HepG2 (cell line): Measurements from ENCODE around the gene SRD5A3. TPM values are rescaled to one million over a fixed set of nuclear protein-coding genes. Genes with fewer than 3 reads are reported as not detected.

Experiments
- FOXO1 ChIP-seq: sonication (generic); formaldehyde crosslinking; IDR thresholded peaks from 2 replicates; pipeline ENCODE4 v1.4.0; 2020; ENCODE audit warnings: missing genetic modification reagents
- HNRNPL ChIP-seq: fragments of 200-400 bp; formaldehyde crosslinking; IDR thresholded peaks from 2 replicates; pipeline ENCODE4 v1.6.1; 2017; ENCODE audit warnings: mild to moderate bottlenecking, low read depth, low read length
- HOXA9 ChIP-seq: sonication (generic); formaldehyde crosslinking; IDR thresholded peaks from 2 replicates; pipeline ENCODE4 v1.8.1; 2022; ENCODE audit warnings: missing genetic modification reagents, mild to moderate bottlenecking, moderate library complexity, borderline replicate concordance
- KDM4B ChIP-seq: sonication (generic); formaldehyde crosslinking; IDR thresholded peaks from 2 replicates; pipeline ENCODE4 v1.4.0; 2020; ENCODE audit warnings: missing genetic modification reagents
- MLXIP ChIP-seq: sonication (generic); formaldehyde crosslinking; IDR thresholded peaks from 2 replicates; pipeline ENCODE4 v1.9.0; 2021; ENCODE audit warnings: missing genetic modification reagents, borderline replicate concordance
- NFIB ChIP-seq: sonication (generic); formaldehyde crosslinking; IDR thresholded peaks from 2 replicates; pipeline ENCODE4 v1.9.0; 2021; ENCODE audit warnings: missing genetic modification reagents, mild to moderate bottlenecking, borderline replicate concordance
- POGZ ChIP-seq: sonication (generic); formaldehyde crosslinking; IDR thresholded peaks from 2 replicates; pipeline ENCODE4 v1.4.0; 2020; ENCODE audit warnings: mild to moderate bottlenecking, missing genetic modification reagents
- RAD51 ChIP-seq: fragments of 450-650 bp; IDR thresholded peaks from 2 replicates; pipeline ENCODE4 v1.6.1; 2016; ENCODE audit warnings: borderline replicate concordance
- SAP130 ChIP-seq: IDR thresholded peaks from 2 replicates; pipeline ENCODE4 v1.6.1; 2016; ENCODE audit warnings: low read depth
- ZBTB3 ChIP-seq: sonication (generic); formaldehyde crosslinking; IDR thresholded peaks from 2 replicates; pipeline ENCODE4 v1.4.0; 2020; ENCODE audit warnings: low read depth, mild to moderate bottlenecking, moderate library complexity, missing genetic modification reagents, borderline replicate concordance
- ZFX ChIP-seq: sonication (generic); formaldehyde crosslinking; IDR thresholded peaks from 2 replicates; pipeline ENCODE4 v1.4.0; 2020; ENCODE audit warnings: mild to moderate bottlenecking, low read depth, missing genetic modification reagents, moderate library complexity
- ZNF251 ChIP-seq: sonication (generic); formaldehyde crosslinking; IDR thresholded peaks from 2 replicates; pipeline ENCODE4 v1.9.0; 2021; ENCODE audit warnings: mild to moderate bottlenecking, missing genetic modification reagents
- ZNF264 ChIP-seq: sonication (generic); formaldehyde crosslinking; IDR thresholded peaks from 2 replicates; pipeline ENCODE4 v1.4.0; 2020; ENCODE audit warnings: missing genetic modification reagents
- ZNF441 ChIP-seq: sonication (generic); formaldehyde crosslinking; IDR thresholded peaks from 2 replicates; pipeline ENCODE4 v1.7.0; 2021; ENCODE audit warnings: missing genetic modification reagents, borderline replicate concordance
- ZNF546 ChIP-seq: sonication (generic); formaldehyde crosslinking; conservative IDR thresholded peaks from 2 replicates; pipeline ENCODE4 v1.8.1; 2023; ENCODE audit warnings: mild to moderate bottlenecking, missing genetic modification reagents
- ZNF678 ChIP-seq: sonication (generic); formaldehyde crosslinking; IDR thresholded peaks from 2 replicates; pipeline ENCODE4 v1.4.0; 2020; ENCODE audit warnings: mild to moderate bottlenecking, missing genetic modification reagents
- polyA plus RNA-seq, 8 experiments: library from polyadenylated mRNA; depleted of rRNA in 3 of 8; stranded (reverse) in 7 of 8; unstranded in 1 of 8; fragments of >200 nt; fragmentation: Illumina TruSeq in 4 of 8; extraction: Trizol in 4 of 8; gene quantifications; 2 replicates each; pipeline versions ENCODE4 v1.2.1 to v1.2.3, GENCODE V29; 2011 to 2016; ENCODE audit warnings: low read depth in 4 of 8, missing spikeins in 1 of 8, mixed read lengths in 1 of 8; ENCODE audit not compliant: insufficient read depth in 1 of 8
- total RNA-seq, 5 experiments: library from RNA; depleted of rRNA; stranded (reverse); fragments of >200 nt; fragmentation: Illumina TruSeq; extraction: Trizol; gene quantifications; 2 replicates each; pipeline ENCODE4 v1.2.3, GENCODE V29; 2016; ENCODE audit warnings: low read depth in 1 of 5
- TF ChIP-seq, protein P1 (sequence below): sonication (generic); formaldehyde crosslinking; IDR thresholded peaks from 2 replicates; pipeline ENCODE4 v1.4.0; 2020; ENCODE audit warnings: missing genetic modification reagents
- TF ChIP-seq, protein P2 (sequence below): sonication (generic); formaldehyde crosslinking; IDR thresholded peaks from 2 replicates; pipeline ENCODE4 v1.4.0; 2020; ENCODE audit warnings: missing genetic modification reagents
- TF ChIP-seq, protein P3 (sequence below): sonication (generic); formaldehyde crosslinking; IDR thresholded peaks from 2 replicates; pipeline ENCODE4 v1.4.0; 2020; ENCODE audit warnings: low read depth, mild to moderate bottlenecking, missing genetic modification reagents
- TF ChIP-seq, protein P4 (sequence below): sonication (generic); formaldehyde crosslinking; IDR thresholded peaks from 2 replicates; pipeline ENCODE4 v1.5.0; 2020; ENCODE audit warnings: mild to moderate bottlenecking, low read depth, missing genetic modification reagents, borderline replicate concordance
- TF ChIP-seq, protein P5 (sequence below): sonication (generic); formaldehyde crosslinking; IDR thresholded peaks from 2 replicates; pipeline ENCODE4 v1.4.0; 2020; ENCODE audit warnings: missing genetic modification reagents

SRD5A3 gene
- total and polyA plus RNA-seq, 2 of the 13 experiments (the other 11 are each of a cell fraction or from before 2014, with no cell fraction given) = 12.4 to 18.4 TPM

- TF ChIP-seq ZNF264 (CRISPR knock-in tag) = no peak
- TF ChIP-seq, protein P1, sequence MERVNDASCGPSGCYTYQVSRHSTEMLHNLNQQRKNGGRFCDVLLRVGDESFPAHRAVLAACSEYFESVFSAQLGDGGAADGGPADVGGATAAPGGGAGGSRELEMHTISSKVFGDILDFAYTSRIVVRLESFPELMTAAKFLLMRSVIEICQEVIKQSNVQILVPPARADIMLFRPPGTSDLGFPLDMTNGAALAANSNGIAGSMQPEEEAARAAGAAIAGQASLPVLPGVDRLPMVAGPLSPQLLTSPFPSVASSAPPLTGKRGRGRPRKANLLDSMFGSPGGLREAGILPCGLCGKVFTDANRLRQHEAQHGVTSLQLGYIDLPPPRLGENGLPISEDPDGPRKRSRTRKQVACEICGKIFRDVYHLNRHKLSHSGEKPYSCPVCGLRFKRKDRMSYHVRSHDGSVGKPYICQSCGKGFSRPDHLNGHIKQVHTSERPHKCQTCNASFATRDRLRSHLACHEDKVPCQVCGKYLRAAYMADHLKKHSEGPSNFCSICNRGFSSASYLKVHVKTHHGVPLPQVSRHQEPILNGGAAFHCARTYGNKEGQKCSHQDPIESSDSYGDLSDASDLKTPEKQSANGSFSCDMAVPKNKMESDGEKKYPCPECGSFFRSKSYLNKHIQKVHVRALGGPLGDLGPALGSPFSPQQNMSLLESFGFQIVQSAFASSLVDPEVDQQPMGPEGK (CRISPR knock-in tag) = peak; percentile 92
- TF ChIP-seq NFIB (CRISPR knock-in tag) = no peak
- TF ChIP-seq ZFX (CRISPR knock-in tag) = peak; percentile 94
- no peak; the same call in 1 of the 2 replicates for TF ChIP-seq KDM4B (CRISPR knock-in tag)
- no peak for TF ChIP-seq RAD51
- TF ChIP-seq ZNF546 = no peak
- TF ChIP-seq MLXIP (CRISPR knock-in tag) = no peak
- TF ChIP-seq POGZ (CRISPR knock-in tag) = peak; percentile 42
- TF ChIP-seq ZNF251 = no peak
- TF ChIP-seq, protein P2, sequence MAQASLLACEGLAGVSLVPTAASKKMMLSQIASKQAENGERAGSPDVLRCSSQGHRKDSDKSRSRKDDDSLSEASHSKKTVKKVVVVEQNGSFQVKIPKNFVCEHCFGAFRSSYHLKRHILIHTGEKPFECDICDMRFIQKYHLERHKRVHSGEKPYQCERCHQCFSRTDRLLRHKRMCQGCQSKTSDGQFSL (CRISPR knock-in tag) = 0 out of 2 replicates have a peak, but pooled peaks have one; percentile 40
- no peak for TF ChIP-seq HNRNPL
- TF ChIP-seq ZNF678 (CRISPR knock-in tag) = no peak
- TF ChIP-seq, protein P3, sequence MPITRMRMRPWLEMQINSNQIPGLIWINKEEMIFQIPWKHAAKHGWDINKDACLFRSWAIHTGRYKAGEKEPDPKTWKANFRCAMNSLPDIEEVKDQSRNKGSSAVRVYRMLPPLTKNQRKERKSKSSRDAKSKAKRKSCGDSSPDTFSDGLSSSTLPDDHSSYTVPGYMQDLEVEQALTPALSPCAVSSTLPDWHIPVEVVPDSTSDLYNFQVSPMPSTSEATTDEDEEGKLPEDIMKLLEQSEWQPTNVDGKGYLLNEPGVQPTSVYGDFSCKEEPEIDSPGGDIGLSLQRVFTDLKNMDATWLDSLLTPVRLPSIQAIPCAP = no peak
- peak; percentile 31 for TF ChIP-seq FOXO1
- TF ChIP-seq SAP130 = peak; percentile 71
- peak; percentile 44; the same call in 1 of the 2 replicates for TF ChIP-seq ZNF441 (CRISPR knock-in tag)
- TF ChIP-seq, protein P4, sequence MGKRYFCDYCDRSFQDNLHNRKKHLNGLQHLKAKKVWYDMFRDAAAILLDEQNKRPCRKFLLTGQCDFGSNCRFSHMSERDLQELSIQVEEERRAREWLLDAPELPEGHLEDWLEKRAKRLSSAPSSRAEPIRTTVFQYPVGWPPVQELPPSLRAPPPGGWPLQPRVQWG (CRISPR knock-in tag) = no peak
- TF ChIP-seq, protein P5, sequence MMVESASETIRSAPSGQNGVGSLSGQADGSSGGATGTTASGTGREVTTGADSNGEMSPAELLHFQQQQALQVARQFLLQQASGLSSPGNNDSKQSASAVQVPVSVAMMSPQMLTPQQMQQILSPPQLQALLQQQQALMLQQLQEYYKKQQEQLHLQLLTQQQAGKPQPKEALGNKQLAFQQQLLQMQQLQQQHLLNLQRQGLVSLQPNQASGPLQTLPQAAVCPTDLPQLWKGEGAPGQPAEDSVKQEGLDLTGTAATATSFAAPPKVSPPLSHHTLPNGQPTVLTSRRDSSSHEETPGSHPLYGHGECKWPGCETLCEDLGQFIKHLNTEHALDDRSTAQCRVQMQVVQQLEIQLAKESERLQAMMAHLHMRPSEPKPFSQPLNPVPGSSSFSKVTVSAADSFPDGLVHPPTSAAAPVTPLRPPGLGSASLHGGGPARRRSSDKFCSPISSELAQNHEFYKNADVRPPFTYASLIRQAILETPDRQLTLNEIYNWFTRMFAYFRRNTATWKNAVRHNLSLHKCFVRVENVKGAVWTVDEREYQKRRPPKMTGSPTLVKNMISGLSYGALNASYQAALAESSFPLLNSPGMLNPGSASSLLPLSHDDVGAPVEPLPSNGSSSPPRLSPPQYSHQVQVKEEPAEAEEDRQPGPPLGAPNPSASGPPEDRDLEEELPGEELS = no peak
- TF ChIP-seq ZBTB3 (CRISPR knock-in tag) = no peak
- TF ChIP-seq HOXA9 (CRISPR knock-in tag) = no peak
Observed at GRCh38 chr4:55345980-55346850, at the start of gene SRD5A3 (continued).
